ENCODE results near the gene CRYBB1. TPM values are rescaled to one million over a fixed set of nuclear protein-coding genes. Genes with fewer than 3 reads are reported as not detected.

Gene CRYBB1
- total RNA-seq, 4 donors from 2014 or later, result 1.0 TPM; not detected in 3

DNA sequence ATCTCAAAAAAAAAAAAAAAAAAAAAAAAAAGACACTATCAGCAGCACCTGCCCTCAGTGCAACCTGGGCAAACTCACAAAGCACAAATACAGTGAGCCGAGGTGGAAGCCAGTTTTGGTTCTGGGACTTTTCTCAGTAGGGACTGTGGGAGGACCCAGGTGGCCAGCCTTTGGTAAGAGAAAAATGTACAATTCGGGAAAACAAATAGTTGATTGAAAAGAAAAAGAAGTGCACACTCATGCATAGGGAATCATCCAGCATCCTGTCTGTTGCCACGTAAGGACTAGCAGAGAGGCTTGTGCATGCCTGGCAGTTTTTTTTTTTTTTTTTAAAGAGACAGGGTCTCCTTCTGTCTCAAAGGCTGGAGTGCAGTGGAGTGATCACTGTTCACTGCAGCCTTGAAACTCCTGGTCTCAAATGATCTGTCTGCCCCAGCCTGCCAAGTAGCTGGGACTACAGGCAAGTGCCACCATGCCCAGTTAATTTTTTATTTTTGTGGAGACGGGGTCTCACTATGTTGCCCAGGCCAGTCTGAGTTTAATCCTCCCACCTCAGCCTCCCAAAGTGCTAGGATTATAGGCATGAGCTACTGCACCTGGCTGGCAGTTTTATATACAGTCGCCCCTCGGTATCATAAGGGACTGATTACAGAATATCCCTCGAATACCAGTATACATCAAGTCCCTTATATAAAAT is 64.6 kb downstream of the CRYBB1 start:
- H3K9me3 ChIP-seq, result no peaks in the 10 kb centered on the region
- no peak overlapping the region for H3K4me3 ChIP-seq (replicated peaks in 1 of 3)
- TF ChIP-seq POLR2A (IDR thresholded peaks at IDR 0.05), result no peak
- TF ChIP-seq, protein P1, sequence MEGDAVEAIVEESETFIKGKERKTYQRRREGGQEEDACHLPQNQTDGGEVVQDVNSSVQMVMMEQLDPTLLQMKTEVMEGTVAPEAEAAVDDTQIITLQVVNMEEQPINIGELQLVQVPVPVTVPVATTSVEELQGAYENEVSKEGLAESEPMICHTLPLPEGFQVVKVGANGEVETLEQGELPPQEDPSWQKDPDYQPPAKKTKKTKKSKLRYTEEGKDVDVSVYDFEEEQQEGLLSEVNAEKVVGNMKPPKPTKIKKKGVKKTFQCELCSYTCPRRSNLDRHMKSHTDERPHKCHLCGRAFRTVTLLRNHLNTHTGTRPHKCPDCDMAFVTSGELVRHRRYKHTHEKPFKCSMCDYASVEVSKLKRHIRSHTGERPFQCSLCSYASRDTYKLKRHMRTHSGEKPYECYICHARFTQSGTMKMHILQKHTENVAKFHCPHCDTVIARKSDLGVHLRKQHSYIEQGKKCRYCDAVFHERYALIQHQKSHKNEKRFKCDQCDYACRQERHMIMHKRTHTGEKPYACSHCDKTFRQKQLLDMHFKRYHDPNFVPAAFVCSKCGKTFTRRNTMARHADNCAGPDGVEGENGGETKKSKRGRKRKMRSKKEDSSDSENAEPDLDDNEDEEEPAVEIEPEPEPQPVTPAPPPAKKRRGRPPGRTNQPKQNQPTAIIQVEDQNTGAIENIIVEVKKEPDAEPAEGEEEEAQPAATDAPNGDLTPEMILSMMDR (IDR thresholded peaks at IDR 0.05), result no peak
- intact Hi-C loops (cut with DNase I), result no loop called here
- peaks cover 61 to 88% of the 10 kb centered on the region in 2 donors for H3K4me1 ChIP-seq
- peak overlapping the region; percentile 51 to 86 (median 71) for H3K27ac ChIP-seq
- H3K27me3 ChIP-seq, result no peaks in the 10 kb centered on the region
- no peaks in the 10 kb centered on the region for H3K36me3 ChIP-seq
- 51 to 56% methylated on average over 7 of the region's 7 CpGs for WGBS, 2 donors
- DNase-seq, result no peak

DNA sequence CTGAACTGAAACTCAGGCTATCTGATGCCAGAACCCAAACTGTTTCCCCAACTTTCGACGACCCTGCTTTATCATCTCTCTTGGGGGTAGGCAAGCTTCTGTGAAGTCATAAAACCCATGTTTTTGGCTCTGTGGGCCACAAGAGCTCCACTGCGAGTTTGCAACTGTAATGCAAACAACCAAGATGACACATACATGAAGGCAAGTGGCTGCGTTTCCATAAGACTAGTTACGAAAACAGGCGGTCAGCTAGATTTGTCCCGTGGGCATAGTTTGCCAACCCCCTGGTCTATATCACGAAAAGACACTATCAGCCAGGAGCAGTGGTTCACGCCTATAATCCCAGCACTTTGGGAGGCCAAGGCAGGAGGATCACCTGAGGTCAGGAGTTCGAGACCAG is 65.4 kb downstream of the CRYBB1 start:
- H3K36me3 ChIP-seq, result no peaks in the 10 kb centered on the region
- no peaks in the 10 kb centered on the region for H3K27me3 ChIP-seq
- peak overlapping the region in 2 of 3 donors; percentile 86 for H3K27ac ChIP-seq
- no peak for TF ChIP-seq POLR2A (IDR thresholded peaks at IDR 0.05)
- TF ChIP-seq, protein P1 (IDR thresholded peaks at IDR 0.05), result no peak
- WGBS, 2 donors, result 80 to 85% methylated on average over 10 of the region's 10 CpGs
- no peaks in the 10 kb centered on the region for H3K9me3 ChIP-seq
- peaks cover 66 to 88% of the 10 kb centered on the region in 2 donors for H3K4me1 ChIP-seq
- no peak for DNase-seq
- H3K4me3 ChIP-seq (replicated peaks in 1 of 3), result no peak overlapping the region
- intact Hi-C loops (cut with DNase I), result no loop called here

DNA sequence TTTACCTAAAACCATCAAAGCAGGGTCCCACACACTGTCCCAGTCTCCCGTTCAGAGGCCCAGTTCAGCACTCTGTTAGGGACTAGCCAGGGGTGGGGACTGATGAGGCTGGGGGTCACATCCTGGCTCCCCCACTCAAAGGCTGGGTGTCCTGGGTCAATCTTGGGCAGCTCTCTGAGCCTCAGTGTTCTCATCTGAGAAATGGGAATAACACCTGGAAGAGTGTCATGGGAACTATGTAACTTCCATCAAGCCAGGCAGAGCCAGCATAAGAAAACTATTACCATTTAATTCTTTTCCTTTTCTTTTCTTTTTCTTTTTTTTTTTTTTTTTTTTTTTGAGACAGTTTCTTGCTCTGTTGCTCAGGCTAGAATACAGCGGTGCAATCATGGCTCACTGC is 66.3 kb downstream of the CRYBB1 start:
- TF ChIP-seq, protein P1 (IDR thresholded peaks at IDR 0.05), result no peak
- no peak for TF ChIP-seq POLR2A (IDR thresholded peaks at IDR 0.05)
- intact Hi-C loops (cut with DNase I), result no loop called here
- H3K9me3 ChIP-seq, result no peaks in the 10 kb centered on the region
- peak overlapping the region; percentile 52 to 86 (median 86) for H3K27ac ChIP-seq
- H3K4me1 ChIP-seq, result peaks cover 75 to 94% of the 10 kb centered on the region in 2 donors
- no peak overlapping the region for H3K4me3 ChIP-seq (replicated peaks in 1 of 3)
- no peaks in the 10 kb centered on the region for H3K36me3 ChIP-seq
- 82 to 97% methylated on average over 2 of the region's 2 CpGs for WGBS, 2 donors
- no peak for DNase-seq
- no peaks in the 10 kb centered on the region for H3K27me3 ChIP-seq

DNA sequence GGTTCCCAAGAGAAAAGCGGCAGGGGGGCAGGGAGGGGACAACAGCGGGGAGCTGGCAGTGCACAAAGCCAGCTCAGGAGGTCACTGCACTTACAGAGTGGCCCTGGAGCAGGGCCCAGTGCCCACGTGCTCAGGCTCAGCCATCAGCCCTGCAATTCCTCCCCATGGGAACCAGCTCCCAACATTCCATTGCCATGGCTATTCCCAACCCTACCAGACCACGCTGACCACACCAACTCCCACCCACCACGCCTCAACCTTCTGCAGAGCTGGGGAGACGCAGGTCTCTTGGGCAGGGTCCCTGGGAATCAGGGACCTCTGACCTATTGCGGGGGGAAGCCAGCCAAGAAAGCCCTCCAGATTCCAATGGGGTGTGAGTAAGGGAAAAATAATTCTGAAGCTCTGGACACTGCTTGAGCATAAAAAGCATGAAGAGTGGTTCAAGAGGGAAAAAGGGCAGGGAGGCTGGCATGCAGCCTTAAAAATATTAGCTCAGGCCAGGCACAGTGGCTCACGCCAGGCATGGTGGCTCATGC is 67.3 kb downstream of the CRYBB1 start:
- TF ChIP-seq, protein P1 (IDR thresholded peaks at IDR 0.05), result no peak
- TF ChIP-seq POLR2A (IDR thresholded peaks at IDR 0.05), result no peak
- Histone ChIP-seq H3K4me1 (peaks cover 79 to 98% of the 10 kb centered on the region in 2 donors), H3K27ac (peak overlapping the region; percentile 83 to 86 (median 86)), H3K4me3 (replicated peaks in 1 of 3) (no peak overlapping the region), H3K36me3 (no peaks in the 10 kb centered on the region), H3K27me3 (no peaks in the 10 kb centered on the region), H3K9me3 (no peaks in the 10 kb centered on the region)
- intact Hi-C loops (cut with DNase I), result no loop called here
- whole genome bisulfite sequencing, 2 donors, result 10 to 24% methylated on average over 6 to 8 of the region's 8 CpGs
- peak; percentile 95 to 96 for DNase-seq

DNA sequence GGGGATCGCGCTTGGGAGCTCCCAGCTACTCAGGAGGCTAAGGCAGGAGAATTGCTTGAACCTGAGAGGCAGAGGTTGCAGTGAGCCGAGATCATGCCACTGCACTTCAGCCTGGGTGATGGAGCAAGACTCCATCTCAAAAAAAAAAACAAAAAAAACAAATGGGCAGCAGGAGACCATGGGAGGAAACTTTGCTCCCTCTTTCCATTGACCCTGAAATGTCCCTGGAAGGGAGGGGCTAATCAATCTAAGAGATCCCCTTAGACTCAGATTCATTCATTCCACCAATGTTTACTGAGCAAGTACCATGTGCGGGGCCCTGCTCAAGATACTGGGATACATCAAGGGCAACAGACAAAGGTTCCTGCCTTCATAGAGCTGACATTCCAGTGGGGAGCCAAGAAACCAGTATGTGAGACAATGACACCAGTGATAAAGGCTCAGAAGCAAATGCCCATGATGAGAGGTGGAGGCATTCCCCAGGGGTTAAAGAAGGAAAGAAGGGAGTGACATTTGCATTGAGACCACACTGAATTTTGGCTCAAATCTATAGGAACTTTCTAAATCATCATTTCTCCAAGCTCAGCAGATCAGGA is 67.8 kb downstream of the CRYBB1 start:
- H3K36me3 ChIP-seq, result no peaks in the 10 kb centered on the region
- no peaks in the 10 kb centered on the region for H3K27me3 ChIP-seq
- no peak for TF ChIP-seq POLR2A (IDR thresholded peaks at IDR 0.05)
- TF ChIP-seq, protein P1 (IDR thresholded peaks at IDR 0.05), result no peak
- no peak for DNase-seq
- peak overlapping the region; percentile 83 to 86 (median 86) for H3K27ac ChIP-seq
- H3K9me3 ChIP-seq, result no peaks in the 10 kb centered on the region
- no peak overlapping the region for H3K4me3 ChIP-seq (replicated peaks in 1 of 3)
- intact Hi-C loops (cut with DNase I), result loop anchor here (10.0 kb wide), 1 partner anchor 65 kb away; the partner anchor contains the start of genes HPS4 and SRRD
- 58 to 60% methylated on average over 4 of the region's 4 CpGs for WGBS, 2 donors
- H3K4me1 ChIP-seq, result peaks cover 79 to 98% of the 10 kb centered on the region in 2 donors
